GM18868 (cell line): ENCODE data around the gene PSMD11.

Experiments
- ATAC-seq: cut with Tn5 transposase; IDR thresholded peaks from one replicate; pipeline ENCODE4 v1.9.1; 2021; ENCODE audit warnings: mild to moderate bottlenecking, moderate library complexity; ENCODE audit not compliant: unreplicated experiment

Gene PSMD11

DNA sequence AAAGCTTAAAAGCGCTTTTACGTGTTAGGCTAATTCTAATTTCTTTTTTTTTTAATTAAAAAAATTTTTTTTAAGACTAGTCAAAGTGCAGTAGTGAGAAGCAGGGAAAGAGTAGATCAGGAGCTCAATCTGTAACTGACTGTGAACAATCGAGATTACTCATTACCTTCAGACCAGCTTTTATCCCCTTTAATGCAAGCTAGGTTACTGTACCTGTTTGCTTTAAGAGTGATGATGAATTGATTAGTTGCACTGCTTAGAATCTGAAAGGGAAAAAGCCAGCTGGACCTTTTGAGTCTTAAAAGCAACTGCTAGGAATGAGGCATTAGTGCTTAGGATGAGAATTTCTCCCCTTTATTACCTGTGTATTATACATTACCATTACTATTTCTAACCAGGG, 19.0 kb downstream of the PSMD11 start:
- no peak for ATAC-seq

DNA sequence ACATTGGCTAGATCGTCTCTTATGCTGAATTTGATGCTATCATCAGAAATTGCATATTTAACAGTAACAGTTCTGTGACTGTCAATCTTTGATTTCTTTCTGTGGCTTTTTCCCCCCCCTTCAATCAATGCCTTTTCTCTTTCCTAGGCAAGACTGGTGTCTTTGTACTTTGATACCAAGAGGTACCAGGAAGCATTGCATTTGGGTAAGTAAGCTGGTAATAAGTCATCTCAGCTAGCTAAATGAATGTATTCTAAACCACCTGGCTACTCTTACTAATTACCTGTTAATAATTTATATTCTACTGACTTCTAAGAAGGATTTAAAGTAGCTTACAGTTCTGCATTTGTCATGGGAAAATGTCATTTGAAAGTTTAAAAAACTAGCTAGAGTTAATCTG, 20.1 kb downstream of the PSMD11 start:
- ATAC-seq: no peak

DNA sequence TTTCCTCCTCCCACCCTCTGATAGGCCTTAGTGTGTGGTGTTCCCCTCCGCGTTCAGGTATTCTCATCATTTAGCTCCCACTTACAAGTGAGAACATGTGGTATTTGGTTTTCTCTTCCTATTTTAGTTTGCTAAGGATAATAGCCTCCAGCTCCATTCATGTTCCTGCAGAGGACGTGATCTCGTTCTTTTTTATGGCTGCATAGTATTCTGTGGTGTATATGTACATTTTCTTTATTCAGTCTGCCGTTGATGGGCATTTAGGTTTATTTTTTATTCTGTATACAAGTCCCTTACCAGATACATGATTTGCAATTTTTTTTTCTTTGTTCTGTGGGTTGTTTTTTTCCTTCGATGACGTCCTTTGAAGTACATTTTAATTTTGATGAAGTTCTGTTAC, 23.6 kb downstream of the PSMD11 start:
- no peak for ATAC-seq

DNA sequence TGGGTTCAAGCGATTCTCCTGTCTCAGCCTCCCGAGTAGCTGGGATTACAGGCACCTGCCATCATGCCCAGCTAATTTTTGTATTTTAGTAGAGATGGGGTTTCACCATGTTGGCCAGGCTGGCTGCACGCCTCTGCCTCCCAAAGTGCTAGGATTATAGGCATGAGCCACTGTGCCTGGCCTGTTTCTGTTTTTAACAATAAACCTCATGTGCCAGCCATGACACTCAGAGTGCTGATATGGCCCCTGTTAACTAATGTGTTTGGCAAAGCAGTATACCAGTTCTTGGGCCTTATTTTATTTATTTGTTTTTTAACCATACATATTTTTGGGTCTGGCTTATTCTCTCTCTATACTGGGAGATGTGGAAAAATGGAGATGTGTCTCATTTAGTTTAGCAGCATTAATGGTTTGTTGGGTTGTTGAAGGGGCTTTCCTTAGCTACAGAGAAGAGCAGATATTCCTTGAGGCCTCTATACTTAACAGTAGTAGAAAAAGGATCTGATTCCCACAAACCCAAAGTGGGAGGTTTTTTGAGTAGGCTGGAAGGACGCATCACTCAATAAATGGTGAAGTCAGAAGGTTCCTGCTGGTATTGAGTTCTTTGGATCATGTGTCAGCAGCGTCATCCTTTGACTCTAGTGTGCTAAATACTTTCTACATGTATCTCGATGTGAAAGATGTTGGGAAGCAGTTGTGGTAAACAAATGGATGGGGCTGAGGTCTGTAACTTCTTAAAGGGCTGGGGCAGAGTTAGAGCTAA, 26.3 kb downstream of the PSMD11 start:
- no peak for ATAC-seq

DNA sequence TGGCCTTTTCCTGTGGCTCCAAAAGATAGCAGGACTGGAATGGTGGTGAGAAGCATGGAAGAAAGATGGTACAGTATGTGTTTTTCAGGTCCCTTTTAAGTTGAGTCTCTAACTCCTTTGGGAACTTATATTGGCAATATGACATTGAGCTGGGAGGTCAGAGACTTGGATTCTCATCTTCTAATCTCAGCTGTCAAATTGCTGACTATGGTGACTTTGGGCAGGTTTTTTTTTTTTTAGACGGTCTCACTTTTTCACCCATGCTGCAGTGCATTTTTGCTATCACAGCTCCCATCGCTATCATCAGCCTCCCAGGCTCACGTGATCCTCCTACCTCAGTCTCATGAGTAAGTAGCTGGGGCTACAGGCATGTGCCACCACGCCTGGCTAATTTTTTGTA, 27.3 kb downstream of the PSMD11 start:
- no peak for ATAC-seq

DNA sequence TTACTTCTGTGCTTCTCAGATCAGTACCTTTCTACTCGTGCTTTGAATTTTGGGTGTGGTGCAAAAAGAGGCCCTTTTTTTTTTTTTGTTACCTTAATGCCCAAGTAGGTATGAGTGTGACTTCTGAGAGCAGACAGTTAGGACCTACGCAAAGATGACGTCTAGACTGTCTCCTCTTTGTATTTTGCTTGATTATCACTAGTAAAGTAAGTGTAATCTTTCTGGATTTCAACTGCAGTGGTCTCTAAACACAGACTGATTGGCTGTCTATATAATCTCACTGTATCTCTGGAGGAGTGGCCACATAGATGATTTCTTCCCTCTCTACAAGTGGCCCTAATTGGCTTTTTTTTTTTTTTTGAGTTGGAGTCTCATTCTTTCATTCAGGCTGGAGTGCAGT, 30.9 kb downstream of the PSMD11 start:
- ATAC-seq: no peak

DNA sequence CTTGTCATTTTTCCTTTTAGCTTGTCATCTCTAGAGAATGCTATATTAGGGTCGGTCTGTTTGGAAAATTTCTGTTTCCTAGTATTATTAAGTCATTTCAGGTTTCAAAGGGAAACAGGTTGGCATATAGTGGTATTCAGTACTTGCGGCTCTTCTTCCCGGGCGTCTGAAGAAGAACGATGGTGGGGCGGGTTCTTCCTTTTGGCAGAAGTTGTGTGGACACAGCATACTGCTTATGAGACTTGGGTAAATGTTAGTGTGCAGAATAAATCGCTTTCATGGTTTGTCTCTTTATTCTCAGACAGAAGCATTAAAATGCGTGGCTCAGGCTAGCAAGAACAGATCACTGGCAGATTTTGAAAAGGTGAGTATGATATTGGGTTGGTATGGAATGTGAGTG, 32.9 kb downstream of the PSMD11 start:
- no peak for ATAC-seq

DNA sequence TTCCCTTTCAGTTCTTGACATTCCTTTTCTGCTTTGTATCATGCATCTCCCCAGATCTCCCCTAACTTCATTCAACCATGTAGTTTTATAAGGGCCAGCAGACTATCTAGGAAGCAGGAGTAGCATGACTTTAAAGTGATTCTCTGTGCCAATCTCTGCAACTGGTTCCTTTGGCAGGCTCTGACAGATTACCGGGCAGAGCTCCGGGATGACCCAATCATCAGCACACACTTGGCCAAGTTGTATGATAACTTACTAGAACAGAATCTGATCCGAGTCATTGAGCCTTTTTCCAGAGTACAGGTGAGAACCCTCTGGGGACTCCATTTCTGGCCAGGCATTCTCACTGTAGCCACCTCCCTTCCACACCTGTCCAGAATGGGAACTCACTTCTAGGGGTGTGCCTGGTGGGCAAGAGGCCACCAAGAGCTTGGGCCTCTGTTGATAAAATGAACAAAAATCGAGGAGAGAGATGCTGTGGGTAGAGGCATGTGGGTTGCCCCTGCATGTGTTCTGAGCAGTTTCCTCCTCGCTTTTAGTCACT, 34.8 kb downstream of the PSMD11 start:
- ATAC-seq: no peak

DNA sequence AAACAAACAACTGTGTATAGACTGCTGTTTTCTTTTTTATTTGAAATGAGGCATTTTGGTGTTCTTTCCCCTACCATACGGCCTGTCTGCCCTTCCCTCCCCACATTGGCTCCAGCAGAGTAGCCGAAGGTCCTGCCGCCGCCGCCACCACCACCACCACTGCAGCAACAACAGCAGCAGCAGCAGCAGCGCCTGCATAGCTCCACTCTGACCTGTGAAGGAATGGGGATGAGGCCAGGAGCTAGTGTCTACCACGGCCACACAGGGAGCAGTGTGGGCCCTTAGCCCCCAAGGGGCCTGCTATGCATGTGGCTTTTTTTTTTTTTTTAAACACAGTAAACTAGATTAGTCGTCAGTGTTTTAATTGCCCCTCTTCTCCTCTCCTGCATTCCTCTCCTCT, 36.9 kb downstream of the PSMD11 start:
- ATAC-seq: no peak

DNA sequence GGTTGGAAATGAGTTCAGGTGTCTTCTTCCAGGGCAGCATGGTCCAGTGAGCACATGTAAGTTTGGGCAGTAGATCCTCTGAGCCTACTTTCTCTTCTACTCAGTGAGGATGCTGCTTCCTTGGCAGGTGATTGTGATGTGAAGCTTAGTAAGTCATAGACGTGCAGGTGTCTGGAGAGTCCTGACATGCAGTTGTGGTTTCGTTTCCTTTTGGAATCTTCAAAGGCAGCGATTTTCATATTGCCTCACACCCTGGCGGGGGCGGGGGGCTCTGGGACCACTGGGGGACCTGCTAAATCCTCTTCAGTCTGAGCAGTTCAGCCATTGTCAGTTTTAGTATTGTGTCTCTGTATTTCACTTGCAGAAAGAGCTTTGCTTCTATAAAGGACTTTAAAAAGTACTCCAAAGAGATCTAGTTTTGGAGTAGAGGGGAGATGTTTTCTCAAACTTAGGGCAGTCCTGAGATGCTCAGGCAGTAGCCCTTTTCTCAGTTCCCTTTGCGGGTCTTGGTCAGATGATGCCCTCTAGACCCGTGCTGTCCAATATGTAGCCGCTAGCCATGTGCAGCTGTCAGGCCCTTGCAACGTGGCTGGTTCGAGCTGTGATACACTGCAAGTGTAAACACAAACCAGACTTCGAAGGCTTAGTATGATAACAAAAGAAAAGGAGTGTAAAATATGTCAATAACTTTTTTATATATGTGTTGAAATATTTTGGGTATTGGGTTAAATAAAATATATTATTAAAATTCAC, 38.4 kb downstream of the PSMD11 start:
- ATAC-seq: no peak

DNA sequence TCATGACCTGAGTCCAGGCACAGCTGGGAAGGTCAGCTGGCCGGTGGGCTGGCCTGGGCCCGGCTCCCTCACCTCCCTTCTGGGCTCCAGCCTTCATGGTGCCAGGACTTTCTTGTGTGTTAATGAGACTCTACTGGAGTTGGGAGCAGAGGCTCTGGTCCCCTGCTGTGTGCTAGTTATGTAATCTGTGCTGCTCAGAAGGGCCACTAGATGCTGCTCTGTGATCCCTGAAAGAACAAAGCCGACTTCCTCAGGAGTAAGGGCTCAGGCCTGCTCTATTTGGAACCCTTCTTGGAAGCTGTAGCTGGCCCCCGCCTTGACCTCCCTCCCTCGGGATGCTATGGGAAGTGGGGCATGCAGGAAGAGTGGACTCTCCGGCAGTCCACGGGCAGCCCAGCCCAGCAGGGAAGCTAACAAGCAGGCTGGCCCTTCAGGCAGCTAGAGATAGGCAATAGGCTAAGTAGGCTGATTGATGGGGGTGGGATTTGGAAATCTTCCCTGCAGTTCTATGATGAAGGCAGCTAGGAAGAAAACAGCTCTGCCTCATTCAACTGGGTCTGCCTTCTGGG, 39.2 kb downstream of the PSMD11 start:
- ATAC-seq: peak; percentile 40

DNA sequence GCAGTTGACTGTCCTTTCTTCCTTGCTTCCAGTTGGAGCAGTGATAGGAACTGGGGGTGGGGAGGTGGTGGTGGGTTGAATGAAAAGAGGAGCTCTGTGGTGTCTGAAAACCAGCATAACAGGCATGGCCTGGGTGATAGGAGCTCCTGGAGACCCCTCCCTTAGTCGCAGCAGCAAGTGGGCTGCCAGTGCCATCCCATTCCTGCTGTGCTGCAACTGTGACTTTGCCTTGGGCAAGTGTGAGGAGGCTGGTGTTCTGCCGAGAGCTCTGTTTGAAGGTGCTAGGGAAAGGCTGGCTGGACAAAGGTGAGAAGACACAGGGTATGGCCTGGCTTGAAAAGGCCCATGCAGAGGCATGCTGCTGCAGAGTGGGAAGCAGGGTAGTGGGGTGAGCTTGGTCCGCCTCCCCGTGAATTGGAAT, 39.7 kb downstream of the PSMD11 start:
- no peak for ATAC-seq

DNA sequence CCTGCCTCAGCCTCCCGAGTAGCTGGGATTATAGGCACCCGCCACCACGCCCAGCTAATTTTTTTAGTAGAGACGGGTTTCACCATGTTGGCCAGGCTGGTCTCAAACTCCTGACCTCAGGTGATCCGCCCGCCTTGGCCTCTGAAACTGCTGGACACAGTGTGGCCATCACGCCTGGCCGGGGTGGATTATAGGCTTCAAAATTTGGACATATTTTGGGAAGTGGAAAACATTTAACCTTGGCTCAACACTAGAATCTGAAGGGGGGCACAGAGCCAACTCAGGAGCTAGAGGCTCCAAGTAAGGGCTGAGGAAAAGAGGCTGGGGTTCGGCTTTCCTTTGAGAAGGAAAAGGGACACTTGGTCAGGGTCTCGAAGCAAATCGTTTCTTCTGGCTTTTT, 40.3 kb downstream of the PSMD11 start:
- ATAC-seq: no peak

DNA sequence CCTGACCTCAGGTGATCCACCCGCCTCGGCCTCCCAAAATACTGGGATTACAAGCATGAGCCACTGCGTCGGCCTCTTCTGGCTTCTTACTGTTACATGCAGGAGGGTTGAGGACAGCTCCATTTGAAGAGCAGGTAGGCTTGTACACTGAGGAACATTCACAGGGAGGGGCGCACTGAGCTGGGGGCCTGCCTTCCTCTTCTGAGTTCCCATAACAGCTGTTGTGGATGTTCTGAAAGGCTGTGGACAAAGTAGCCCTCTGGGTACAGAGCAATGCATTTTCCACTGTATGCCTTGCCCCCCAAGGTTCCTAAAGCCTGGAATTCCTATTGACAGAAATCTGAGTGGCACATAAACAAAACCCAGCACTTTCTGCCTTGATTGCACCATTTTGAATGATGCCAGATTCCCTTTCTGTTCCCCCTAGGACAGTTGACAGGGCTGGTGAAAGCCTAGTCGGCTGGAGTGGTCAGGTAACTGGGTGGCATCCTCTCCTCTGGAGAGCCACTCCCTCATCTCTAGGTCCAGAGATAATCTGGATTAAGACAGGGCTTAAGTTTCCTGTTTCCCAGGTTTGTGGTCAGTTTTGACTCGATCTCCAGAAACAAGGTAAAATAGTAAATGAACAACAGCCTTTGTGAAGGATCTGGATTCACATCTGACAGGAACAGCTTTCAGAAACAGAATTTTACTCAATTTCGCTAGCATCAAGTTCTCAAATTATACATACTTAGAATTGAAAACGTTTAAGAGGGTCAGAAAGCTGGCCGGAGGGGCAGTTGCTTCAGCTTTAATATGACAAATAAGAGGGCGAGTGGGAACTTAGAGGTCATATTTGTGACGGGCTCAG, 41.2 kb downstream of the PSMD11 start:
- no peak for ATAC-seq

DNA sequence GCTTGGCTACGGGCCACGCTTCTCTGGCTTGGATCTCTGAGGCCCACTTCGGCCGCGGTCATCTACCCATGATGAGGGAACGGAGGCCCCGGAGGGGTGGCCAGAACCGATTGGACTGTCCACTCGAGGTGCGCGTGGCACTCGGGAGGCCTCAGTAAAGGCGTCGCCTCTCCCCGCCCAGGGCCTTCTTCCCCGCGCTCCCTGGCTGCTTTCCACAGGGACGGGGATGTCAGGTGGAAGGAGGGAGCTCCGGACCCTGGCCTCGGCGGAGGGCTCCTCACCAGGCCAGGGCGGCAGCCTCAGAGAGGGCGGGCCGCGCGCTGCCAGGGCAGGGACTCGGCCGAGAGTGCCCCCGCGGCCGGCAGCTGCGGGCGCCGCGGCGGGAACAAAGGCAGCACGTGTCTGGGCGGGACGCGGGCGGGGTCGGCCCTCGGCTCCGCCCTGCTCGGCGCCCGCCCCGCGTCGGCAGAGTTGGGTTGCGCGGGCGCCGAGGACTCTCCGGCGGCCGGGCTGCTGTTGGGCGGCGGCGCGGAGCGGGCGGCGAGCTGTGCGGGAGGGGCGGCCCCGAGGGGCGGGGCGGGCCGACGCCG, 41.9 kb downstream of the PSMD11 start:
- ATAC-seq: peak; percentile 48

DNA sequence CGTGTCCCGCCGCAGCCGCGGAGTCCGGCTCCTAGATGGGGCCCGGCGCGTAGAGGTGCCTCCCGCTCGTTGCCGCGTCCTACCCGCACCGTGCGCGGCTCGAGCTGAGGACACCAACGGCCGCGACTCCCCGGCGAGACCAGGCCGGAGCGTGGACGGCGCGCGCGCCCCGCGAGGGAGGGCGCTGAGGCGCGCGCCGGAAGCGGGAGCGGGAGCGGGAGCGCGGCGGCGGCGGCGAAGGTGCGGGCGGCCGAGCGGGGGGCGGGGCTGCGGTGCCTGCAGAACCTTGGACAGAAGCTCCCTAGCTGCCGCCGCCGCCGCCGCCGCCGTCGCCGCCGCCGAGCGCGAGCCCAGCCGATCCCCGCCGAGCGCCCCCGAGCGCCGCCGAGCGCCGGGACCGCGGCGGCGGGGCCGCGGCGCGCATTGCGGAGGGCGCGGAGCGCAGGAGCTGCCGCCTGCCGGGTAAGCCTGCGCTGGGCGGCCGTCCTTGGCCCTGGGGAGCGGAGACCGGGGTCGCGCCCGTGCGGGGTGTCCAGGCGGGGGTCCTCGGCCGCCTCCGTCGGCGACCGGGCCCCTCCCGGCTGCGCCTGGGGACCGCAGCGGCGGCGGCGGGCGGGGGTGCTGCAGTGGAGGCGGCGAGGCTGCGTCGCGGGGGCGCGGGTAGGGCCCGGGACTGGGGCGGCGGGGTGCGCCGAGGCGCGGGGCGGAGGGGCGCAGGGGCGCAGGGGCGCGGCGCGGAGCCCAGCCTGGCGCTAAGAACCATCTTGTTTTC, 42.6 kb downstream of the PSMD11 start, which contains the start of gene CDK5R1:
TSS of gene CDK5R1 (plus strand) at position 293 of the 772 bp plus-strand sequence. CDS start 628 bp downstream, outside the sequence.
- peak; percentile 51 for ATAC-seq

DNA sequence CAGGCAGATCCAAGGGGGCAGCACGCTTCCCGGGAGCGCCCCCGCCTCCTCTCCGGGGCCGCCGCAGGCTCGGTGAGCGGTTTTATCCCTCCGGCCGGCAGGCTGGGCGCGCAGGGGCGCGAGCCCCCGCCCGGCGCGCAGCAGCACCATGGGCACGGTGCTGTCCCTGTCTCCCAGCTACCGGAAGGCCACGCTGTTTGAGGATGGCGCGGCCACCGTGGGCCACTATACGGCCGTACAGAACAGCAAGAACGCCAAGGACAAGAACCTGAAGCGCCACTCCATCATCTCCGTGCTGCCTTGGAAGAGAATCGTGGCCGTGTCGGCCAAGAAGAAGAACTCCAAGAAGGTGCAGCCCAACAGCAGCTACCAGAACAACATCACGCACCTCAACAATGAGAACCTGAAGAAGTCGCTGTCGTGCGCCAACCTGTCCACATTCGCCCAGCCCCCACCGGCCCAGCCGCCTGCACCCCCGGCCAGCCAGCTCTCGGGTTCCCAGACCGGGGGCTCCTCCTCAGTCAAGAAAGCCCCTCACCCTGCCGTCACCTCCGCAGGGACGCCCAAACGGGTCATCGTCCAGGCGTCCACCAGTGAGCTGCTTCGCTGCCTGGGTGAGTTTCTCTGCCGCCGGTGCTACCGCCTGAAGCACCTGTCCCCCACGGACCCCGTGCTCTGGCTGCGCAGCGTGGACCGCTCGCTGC, 43.3 kb downstream of the PSMD11 start:
- no peak for ATAC-seq

DNA sequence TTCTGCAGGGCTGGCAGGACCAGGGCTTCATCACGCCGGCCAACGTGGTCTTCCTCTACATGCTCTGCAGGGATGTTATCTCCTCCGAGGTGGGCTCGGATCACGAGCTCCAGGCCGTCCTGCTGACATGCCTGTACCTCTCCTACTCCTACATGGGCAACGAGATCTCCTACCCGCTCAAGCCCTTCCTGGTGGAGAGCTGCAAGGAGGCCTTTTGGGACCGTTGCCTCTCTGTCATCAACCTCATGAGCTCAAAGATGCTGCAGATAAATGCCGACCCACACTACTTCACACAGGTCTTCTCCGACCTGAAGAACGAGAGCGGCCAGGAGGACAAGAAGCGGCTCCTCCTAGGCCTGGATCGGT, 43.9 kb downstream of the PSMD11 start:
- no peak for ATAC-seq

DNA sequence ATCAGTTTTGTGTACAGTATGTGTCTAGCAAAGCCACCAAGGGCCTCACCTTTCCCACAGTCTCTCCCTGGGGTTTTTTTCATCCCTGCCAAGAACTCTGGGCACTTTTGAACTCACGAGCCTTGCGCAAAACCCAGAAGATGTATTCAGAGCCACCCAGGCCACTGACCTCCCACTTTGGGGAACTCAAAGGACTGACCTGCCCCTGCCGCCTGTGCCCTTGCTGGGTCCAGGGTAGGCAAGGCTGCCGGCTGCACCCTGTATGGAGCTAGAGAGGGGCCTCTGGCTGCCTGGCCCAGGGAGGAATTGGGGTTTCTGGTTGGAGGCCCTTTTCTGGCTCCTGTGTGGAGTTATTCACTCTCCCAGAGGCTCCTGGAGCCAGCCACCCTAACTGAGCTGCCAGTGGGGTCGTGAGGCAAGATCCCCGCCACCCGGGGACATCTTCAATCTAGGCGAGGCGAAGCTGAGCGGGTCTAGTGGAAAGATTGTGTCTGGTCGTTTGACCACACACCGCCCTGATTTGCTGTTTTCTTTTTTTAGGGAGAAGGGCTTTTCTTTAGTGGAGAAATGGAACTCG, 44.4 kb downstream of the PSMD11 start:
- ATAC-seq: no peak
